Spleen (tissue), 7 donors: Measurements from ENCODE around the gene ADAM8.

Experiments used
- CTCF ChIP-seq, 11 experiments: fragments of 200-600 bp in 7 of 11; fragments of 450-650 bp in 4 of 11; sonication (generic) in 4 of 11; IDR thresholded peaks in 8 of 11; conservative IDR thresholded peaks in 3 of 11; 1 replicate in 7 of 11; 2 replicates in 4 of 11; pipeline versions ENCODE4 v1.4.0 to v1.8.0; 2016 to 2021; ENCODE audit warnings: antibody characterized with exemption in 11 of 11, inconsistent platforms in 4 of 11, mild to moderate bottlenecking in 1 of 11
- POLR2A ChIP-seq, 3 donors: fragments of 450-650 bp; IDR thresholded peaks; one replicate each; pipeline ENCODE4 v1.5.1; 2017; ENCODE audit warnings: antibody characterized with exemption in 3 of 3, mild to moderate bottlenecking in 1 of 3
- POLR2AphosphoS5 ChIP-seq, 3 donors: sonication (generic); formaldehyde crosslinking; IDR thresholded peaks; one replicate each; pipeline ENCODE4 v1.5.1; 2017; ENCODE audit warnings: antibody characterized with exemption in 3 of 3
- donor health status: DM: no; HTN: no; CAD: no; lungs with moderate emphysema.
- donor health status: DM: no; HTN: no; CAD: no.
- donor health status: DM: no; HTN: no; CAD: no.

GRCh38 chr10:133248334-133248715, 28.3 kb downstream of the ADAM8 start:
- TF ChIP-seq CTCF (IDR thresholded peaks at IDR 0.05 in 8 of 11, conservative IDR thresholded peaks at IDR 0.05 in 3 of 11) (no peak), POLR2A (IDR thresholded peaks at IDR 0.05) (no peak), POLR2AphosphoS5 (IDR thresholded peaks at IDR 0.05) (no peak)
